Astrocyte (in vitro differentiated cells and primary cell): ENCODE measurements around the gene MAFB. TPM values are rescaled to one million over a fixed set of nuclear protein-coding genes. Genes with fewer than 3 reads are reported as not detected.

Experiments used
- DNase-seq: peaks from one replicate; pipeline ENCODE4 v3.0.0-alpha.2; 2010; ENCODE audit warnings: low read depth
- FAIRE-seq: peaks from 2 replicates; lab custom pipeline; 2011; peaks lifted over from hg19 to GRCh38; lab: Jason Lieb, UNC
- H2AFZ ChIP-seq: 2 replicates; pipeline ENCODE4 v1.6.0; 2012; ENCODE audit warnings: low read depth, low read length, inconsistent platforms
- H3K27ac ChIP-seq: 2 replicates; pipeline ENCODE4 v1.5.1; 2011; ENCODE audit warnings: low read depth, low read length, inconsistent platforms
- H3K27me3 ChIP-seq: 2 replicates; pipeline ENCODE4 v1.6.0; 2011; ENCODE audit warnings: low read length, inconsistent platforms; ENCODE audit not compliant: insufficient read depth
- H3K36me3 ChIP-seq: 2 replicates; pipeline ENCODE4 v1.5.1; 2011; ENCODE audit warnings: low read length, inconsistent platforms; ENCODE audit not compliant: insufficient read depth
- H3K4me1 ChIP-seq: 2 replicates; pipeline ENCODE4 v1.5.1; 2011; ENCODE audit warnings: low read length, inconsistent platforms; ENCODE audit not compliant: insufficient read depth
- H3K4me2 ChIP-seq: 2 replicates; pipeline ENCODE4 v1.6.0; 2012; ENCODE audit warnings: low read length, inconsistent platforms
- H3K4me3 ChIP-seq: 2 replicates; pipeline ENCODE4 v1.5.1; 2011; ENCODE audit warnings: low read depth, mild to moderate bottlenecking, low read length, inconsistent platforms; ENCODE audit not compliant: insufficient read depth
- H3K79me2 ChIP-seq: 2 replicates; pipeline ENCODE4 v1.6.0; 2012; ENCODE audit warnings: mild to moderate bottlenecking, low read length, inconsistent platforms; ENCODE audit not compliant: insufficient read depth
- H3K9ac ChIP-seq: 2 replicates; pipeline ENCODE4 v1.6.0; 2012; ENCODE audit warnings: mild to moderate bottlenecking, low read length, inconsistent platforms
- H3K9me3 ChIP-seq: 2 replicates; pipeline ENCODE4 v1.5.1; 2012; ENCODE audit warnings: low read depth, mild to moderate bottlenecking, low read length, inconsistent platforms; ENCODE audit not compliant: insufficient read depth
- H4K20me1 ChIP-seq: 2 replicates; pipeline ENCODE4 v1.6.0; 2012; ENCODE audit warnings: low read length, inconsistent platforms; ENCODE audit not compliant: insufficient read depth
- H3K27ac Mint-ChIP-seq: one replicate; pipeline ENCODE4 v1.8.0; 2021; ENCODE audit warnings: mild to moderate bottlenecking, mixed read lengths; ENCODE audit not compliant: unreplicated experiment
- H3K27me3 Mint-ChIP-seq: one replicate; pipeline ENCODE4 v1.8.0; 2021; ENCODE audit warnings: low read depth, mixed read lengths; ENCODE audit not compliant: unreplicated experiment
- H3K36me3 Mint-ChIP-seq: one replicate; pipeline ENCODE4 v1.8.0; 2021; ENCODE audit warnings: low read depth, mixed read lengths; ENCODE audit not compliant: unreplicated experiment
- H3K4me1 Mint-ChIP-seq: one replicate; pipeline ENCODE4 v1.8.0; 2021; ENCODE audit warnings: low read depth, mixed read lengths; ENCODE audit not compliant: unreplicated experiment
- H3K4me3 Mint-ChIP-seq: one replicate; pipeline ENCODE4 v1.8.0; 2021; ENCODE audit warnings: mild to moderate bottlenecking, moderate library complexity, mixed read lengths; ENCODE audit not compliant: unreplicated experiment
- H3K9me3 Mint-ChIP-seq: one replicate; pipeline ENCODE4 v1.8.0; 2021; ENCODE audit warnings: mild to moderate bottlenecking, mixed read lengths; ENCODE audit not compliant: unreplicated experiment
- CTCF ChIP-seq: IDR thresholded peaks from 2 replicates; pipeline ENCODE4 v1.5.1; 2011; ENCODE audit warnings: low read depth, mild to moderate bottlenecking, inconsistent platforms, low read length, moderate library complexity; ENCODE audit not compliant: insufficient read depth
- EZH2 ChIP-seq: IDR thresholded peaks from 2 replicates; pipeline ENCODE4 v1.6.1; 2012; ENCODE audit warnings: mild to moderate bottlenecking, low read length, inconsistent platforms; ENCODE audit not compliant: insufficient read depth
- total RNA-seq: library from RNA; stranded (reverse); gene quantifications from 2 replicates; pipeline ENCODE4 v1.2.1, GENCODE V29; 2021

The MAFB gene
- total RNA-seq, 1 donor from 2014 or later, result 2.9 TPM

- no peak for FAIRE-seq
- H2AFZ ChIP-seq, result no peak overlapping the region
These were observed 2.7 kb upstream of the MAFB start for GRCh38 chr20:40691566-40692239.

GRCh38 chr20:40690836-40691565 is 2.0 kb upstream of the MAFB start:
- H3K9ac ChIP-seq, result no peak overlapping the region
- H3K4me1 Mint-ChIP-seq, result peaks cover 1% of the 10 kb centered on the region
- FAIRE-seq (no peak), DNase-seq (no peak)
- peaks cover 78% of the 10 kb centered on the region for H3K27me3 ChIP-seq
- no peak overlapping the region for H3K4me3 Mint-ChIP-seq
- H3K27ac Mint-ChIP-seq, result no peak overlapping the region
- H3K4me3 ChIP-seq, result no peak overlapping the region
- peaks cover 3% of the 10 kb centered on the region for H3K9me3 Mint-ChIP-seq
- no peak for TF ChIP-seq CTCF
- peak; percentile 76 for TF ChIP-seq EZH2
- peaks cover 12% of the 10 kb centered on the region for H4K20me1 ChIP-seq
- no peak overlapping the region for H3K27ac ChIP-seq
- H3K4me2 ChIP-seq, result peak overlapping the region; percentile 97
- no peaks in the 10 kb centered on the region for H3K79me2 ChIP-seq
- H3K36me3 ChIP-seq, result no peaks in the 10 kb centered on the region
- H2AFZ ChIP-seq, result no peak overlapping the region
- H3K36me3 Mint-ChIP-seq, result peaks cover 3% of the 10 kb centered on the region
- H3K4me1 ChIP-seq, result peaks cover 23% of the 10 kb centered on the region
- peaks cover 74% of the 10 kb centered on the region for H3K27me3 Mint-ChIP-seq
- H3K9me3 ChIP-seq, result no peaks in the 10 kb centered on the region

More at GRCh38 chr20:40691566-40692239, 2.7 kb upstream of the MAFB start:
- Histone ChIP-seq H3K27ac (no peak overlapping the region), H3K36me3 (no peaks in the 10 kb centered on the region), H3K4me3 (no peak overlapping the region), H3K4me2 (no peak overlapping the region), H3K9me3 (no peaks in the 10 kb centered on the region), H3K27me3 (peaks cover 72% of the 10 kb centered on the region), H3K79me2 (no peaks in the 10 kb centered on the region), H3K4me1 (peaks cover 23% of the 10 kb centered on the region), H4K20me1 (peaks cover 8% of the 10 kb centered on the region), H3K9ac (no peak overlapping the region)
- H3K27me3 Mint-ChIP-seq, result peaks cover 74% of the 10 kb centered on the region
- H3K4me3 Mint-ChIP-seq, result no peak overlapping the region
- peaks cover 3% of the 10 kb centered on the region for H3K9me3 Mint-ChIP-seq
- peak overlapping the region; percentile 68 for H3K27ac Mint-ChIP-seq
- DNase-seq, result no peak
- H3K4me1 Mint-ChIP-seq, result peaks cover 1% of the 10 kb centered on the region
- H3K36me3 Mint-ChIP-seq, result peaks cover 3% of the 10 kb centered on the region
- TF ChIP-seq CTCF (no peak), EZH2 (peak; percentile 23)
